A549 treated with AZD2906 at 1 μM for 4 hours (cell line): ENCODE data around the gene ACE2. TPM values are rescaled to one million over a fixed set of nuclear protein-coding genes. Genes with fewer than 3 reads are reported as not detected.

Source experiments
- total RNA-seq: library from RNA; stranded (reverse); fragments of 200-300 nt; extraction: Qiagen RNA extraction; gene quantifications from 5 replicates; pipeline ENCODE4 v1.2.3, GENCODE V29; 2022

ACE2 gene
- total RNA-seq, result not detected in 5 replicates

GRCh38 chrX:15600745-15601144 is at the start of gene ACE2:
ACE2 (minus strand) TSS chrX:15600960; CDS start chrX:15600911, 49 bp downstream.

Other genes starting within 250 kb of the ACE2 start
- 0.09 to 0.77 TPM (median 0.24 TPM) in 5 replicates for gene VEGFD, start 216.5 kb downstream of the ACE2 start, total RNA-seq
- gene PIR, start 107.6 kb downstream of the ACE2 start, total RNA-seq, result 46.0 to 53.7 TPM (median 50.8 TPM) in 5 replicates
- gene BMX, start 100.2 kb downstream of the ACE2 start, total RNA-seq, result not detected in 5 replicates
- gene CLTRN, start 63.8 kb upstream of the ACE2 start, total RNA-seq, result 0.65 to 0.96 TPM (median 0.80 TPM) in 5 replicates
- gene CA5B, start 137.3 kb upstream of the ACE2 start, total RNA-seq, result 1.9 to 3.4 TPM (median 2.6 TPM) in 5 replicates
- 9.0 to 12.6 TPM (median 9.4 TPM) in 5 replicates for gene ZRSR2, start 189.5 kb upstream of the ACE2 start, total RNA-seq